GM12878 (cell line): ENCODE measurements around the gene GFRA4. TPM values are rescaled to one million over a fixed set of nuclear protein-coding genes. Genes with fewer than 3 reads are reported as not detected.

Experiments used
- ATAC-seq: fragments of 200-7000 bp; cut with Tn5 transposase; 3 replicates; pipeline ENCODE4 v1.9.1; 2020; ENCODE audit warnings: mild to moderate bottlenecking, moderate library complexity
- BruUV-seq: library from RNA; stranded (reverse); fragments of 400-500 nt; replicated peaks from 2 replicates; lab custom pipeline; 2021; lab: Mats Ljungman, UMichigan
- CTCF ChIA-PET: fragments of 300-600 bp; sonication (Branson Sonifier 250); formaldehyde crosslinking; extraction: SDS; loops from one replicate; lab custom pipeline; 2021; ENCODE audit warnings: inconsistent platforms; lab: Yijun Ruan, JAX
- POLR2A ChIA-PET: fragments of 350-600 bp; formaldehyde crosslinking; extraction: SDS; loops from one replicate; lab custom pipeline; 2021; ENCODE audit warnings: inconsistent platforms; lab: Charles Lee
- RAD21 ChIA-PET: fragments of 300-600 bp; sonication (Branson Sonifier 250); formaldehyde crosslinking; loops from one replicate; lab custom pipeline; 2023; ENCODE audit warnings: antibody characterized with exemption; ENCODE audit not compliant: unreplicated experiment; lab: Charles Lee
- SMC1A ChIA-PET: fragments of 300-600 bp; sonication (Branson Sonifier 250); formaldehyde crosslinking; loops from one replicate; lab custom pipeline; 2023; ENCODE audit not compliant: unreplicated experiment, uncharacterized antibody; lab: Charles Lee
- DNase-seq: peaks from one replicate; pipeline ENCODE4 v3.0.0-alpha.2; 2011; ENCODE audit warnings: low read depth, low spot score
- FAIRE-seq: peaks from 3 replicates; lab custom pipeline; 2011; peaks lifted over from hg19 to GRCh38; lab: Jason Lieb, UNC
- H2AFZ ChIP-seq: 2 replicates; pipeline ENCODE4 v1.6.0; 2011; ENCODE audit warnings: low read depth, low read length, control low read depth; ENCODE audit not compliant: control insufficient read depth
- H3K27ac ChIP-seq: 2 replicates; pipeline ENCODE4 v1.5.1; 2011; ENCODE audit warnings: control low read depth; ENCODE audit not compliant: control insufficient read depth, insufficient read depth
- H3K27me3 ChIP-seq, 2 experiments: replicated peaks in 1 of 2; 2 replicates each; pipeline versions ENCODE4 v1.6.0 to v1.6.1; 2011; ENCODE audit warnings: low read length in 1 of 2; ENCODE audit not compliant: control insufficient read depth in 2 of 2, insufficient read depth in 2 of 2
- H3K36me3 ChIP-seq, 2 experiments: 2 replicates each; pipeline ENCODE4 v1.5.1; 2011; ENCODE audit warnings: low read length in 1 of 2; ENCODE audit not compliant: control insufficient read depth in 2 of 2, insufficient read depth in 2 of 2
- H3K4me1 ChIP-seq: 2 replicates; pipeline ENCODE4 v1.6.1; 2011; ENCODE audit warnings: mild to moderate bottlenecking, low read length, moderate library complexity, mixed read lengths; ENCODE audit not compliant: control insufficient read depth, insufficient read depth
- H3K4me2 ChIP-seq: 2 replicates; pipeline ENCODE4 v1.6.0; 2011; ENCODE audit warnings: control low read depth; ENCODE audit not compliant: control insufficient read depth, insufficient read depth
- H3K4me3 ChIP-seq: fragments of 200-600 bp; sonication (generic); 2 replicates; pipeline ENCODE4 v1.5.1; 2016
- H3K79me2 ChIP-seq: 2 replicates; pipeline ENCODE4 v1.6.0; 2011; ENCODE audit warnings: low read length; ENCODE audit not compliant: control insufficient read depth, insufficient read depth
- H3K9ac ChIP-seq: 2 replicates; pipeline ENCODE4 v1.8.0; 2011; ENCODE audit warnings: low read length, control low read depth, mixed read lengths; ENCODE audit not compliant: control insufficient read depth, insufficient read depth
- H3K9me3 ChIP-seq: replicated peaks from 3 replicates; pipeline ENCODE4 v1.5.1; 2011; ENCODE audit warnings: mild to moderate bottlenecking, low read length; ENCODE audit not compliant: control insufficient read depth, insufficient read depth
- H4K20me1 ChIP-seq: 2 replicates; pipeline ENCODE4 v1.6.0; 2011; ENCODE audit not compliant: control insufficient read depth, insufficient read depth
- EGR1 ChIP-seq, 2 experiments: IDR thresholded peaks; 1 replicate in 1 of 2; 2 replicates in 1 of 2; pipeline ENCODE4 v1.6.1; 2011 to 2012; ENCODE audit warnings: low read depth in 2 of 2, low read length in 2 of 2, borderline replicate concordance in 1 of 2, mild to moderate bottlenecking in 1 of 2, moderate library complexity in 1 of 2
- ELK1 ChIP-seq: IDR thresholded peaks from 2 replicates; pipeline ENCODE4 v1.6.1; 2012; ENCODE audit warnings: low read depth, low read length, improper control_type of control experiment
- SMAD5 ChIP-seq: IDR thresholded peaks from 2 replicates; pipeline ENCODE4 v1.6.1; 2016; ENCODE audit warnings: antibody characterized with exemption, low read depth
- SRF ChIP-seq, 2 experiments: IDR thresholded peaks; 2 replicates each; pipeline ENCODE4 v1.6.1; 2011; ENCODE audit warnings: low read depth in 2 of 2, low read length in 2 of 2, mild to moderate bottlenecking in 1 of 2, moderate library complexity in 1 of 2
- WGBS: methylation state at CpG from one replicate; pipeline ENCODE4 v1.1.6; 2016; ENCODE audit warnings: low lambda C conversion rate; ENCODE audit not compliant: insufficient replicate concordance, insufficient coverage; ENCODE audit errors: missing lambda C conversion rate; 5-methylcytosine and 5-hydroxymethylcytosine counted together
- in situ Hi-C: fragments of 300-500 bp; cut with MboI; formaldehyde crosslinking; loops from 9 replicates; pipeline ENCODE4 v1.14.3; 2018; ENCODE audit warnings: mixed read lengths
- intact Hi-C: fragments of 100-400 bp; cut with micrococcal nuclease; formaldehyde crosslinking; loops from one replicate; pipeline ENCODE4 v1.14.2; 2022; ENCODE audit not compliant: unreplicated experiment
- polyA plus RNA-seq, 11 experiments: library from polyadenylated mRNA; depleted of rRNA in 4 of 11; unstranded in 6 of 11; stranded (reverse) in 5 of 11; fragments of >200 nt; fragmentation: Nextera tagmentation in 4 of 11; fragmentation: Illumina TruSeq in 1 of 11; extraction: Ambion mirVana in 4 of 11; extraction: Trizol in 1 of 11; gene quantifications; 1 replicate in 1 of 11; 2 replicates in 10 of 11; pipeline versions ENCODE4 v1.2.1 to v1.2.3, GENCODE V29; 2011 to 2016; ENCODE audit warnings: inconsistent platforms in 2 of 11, missing spikeins in 2 of 11, low read depth in 1 of 11
- total RNA-seq, 4 experiments: library from RNA; depleted of rRNA in 3 of 4; stranded (reverse); fragments of >200 nt in 3 of 4; fragmentation: Illumina TruSeq in 1 of 4; extraction: Trizol in 1 of 4; gene quantifications; 2 replicates each; pipeline versions ENCODE4 v1.2.1 to v1.2.3, GENCODE V29; 2013 to 2021
- TF ChIP-seq, protein P1 (sequence below): fragments of 450-650 bp; IDR thresholded peaks from 2 replicates; pipeline ENCODE4 v1.6.1; 2017; ENCODE audit warnings: mild to moderate bottlenecking, moderate library complexity
- TF ChIP-seq, protein P2 (sequence below): IDR thresholded peaks from 2 replicates; pipeline ENCODE4 v1.6.1; 2011; ENCODE audit warnings: low read depth, mild to moderate bottlenecking, low read length, moderate library complexity, borderline replicate concordance; ENCODE audit errors: extremely low read depth

The GFRA4 gene
- total and polyA plus RNA-seq, 10 of the 15 experiments (the other 5 are each of a cell fraction or from before 2014, with no cell fraction given) = 0.04 TPM; not detected in 9

GRCh38 chr20:3678198-3678597 is 15.0 kb upstream of the GFRA4 start:
- no peak overlapping the region for H3K4me3 ChIP-seq
- in situ Hi-C loops (no loop called here), intact Hi-C loops (loop anchor here (5.0 kb wide), 1 partner anchor 89 kb away; the partner anchor contains the start of gene ADISSP)
- WGBS = 0% methylated on average over 2 of the region's 2 CpGs
- H3K79me2 ChIP-seq = no peaks in the 10 kb centered on the region
- no peaks in the 10 kb centered on the region for H3K36me3 ChIP-seq
- no peak for ATAC-seq
- H3K9ac ChIP-seq = no peak overlapping the region
- H3K27ac ChIP-seq = no peak overlapping the region
- H2AFZ ChIP-seq = no peak overlapping the region
- peaks cover 3% of the 10 kb centered on the region in 2 experiments; a peak in 2 of 4 replicates for H3K27me3 ChIP-seq
- SMC1A ChIA-PET = interaction anchor here (0.5 to 1.8 kb wide), 3 partner anchors 33 to 176 kb away, joined by 3 to 8 read pairs (median 4); no protein-coding TSS in a partner anchor
- POLR2A ChIA-PET = interaction anchor here (0.8 kb wide), 1 partner anchor 29 kb away, joined by 3 read pairs; no protein-coding TSS in a partner anchor
- TF ChIP-seq SMAD5 = no peak
- TF ChIP-seq, protein P1, sequence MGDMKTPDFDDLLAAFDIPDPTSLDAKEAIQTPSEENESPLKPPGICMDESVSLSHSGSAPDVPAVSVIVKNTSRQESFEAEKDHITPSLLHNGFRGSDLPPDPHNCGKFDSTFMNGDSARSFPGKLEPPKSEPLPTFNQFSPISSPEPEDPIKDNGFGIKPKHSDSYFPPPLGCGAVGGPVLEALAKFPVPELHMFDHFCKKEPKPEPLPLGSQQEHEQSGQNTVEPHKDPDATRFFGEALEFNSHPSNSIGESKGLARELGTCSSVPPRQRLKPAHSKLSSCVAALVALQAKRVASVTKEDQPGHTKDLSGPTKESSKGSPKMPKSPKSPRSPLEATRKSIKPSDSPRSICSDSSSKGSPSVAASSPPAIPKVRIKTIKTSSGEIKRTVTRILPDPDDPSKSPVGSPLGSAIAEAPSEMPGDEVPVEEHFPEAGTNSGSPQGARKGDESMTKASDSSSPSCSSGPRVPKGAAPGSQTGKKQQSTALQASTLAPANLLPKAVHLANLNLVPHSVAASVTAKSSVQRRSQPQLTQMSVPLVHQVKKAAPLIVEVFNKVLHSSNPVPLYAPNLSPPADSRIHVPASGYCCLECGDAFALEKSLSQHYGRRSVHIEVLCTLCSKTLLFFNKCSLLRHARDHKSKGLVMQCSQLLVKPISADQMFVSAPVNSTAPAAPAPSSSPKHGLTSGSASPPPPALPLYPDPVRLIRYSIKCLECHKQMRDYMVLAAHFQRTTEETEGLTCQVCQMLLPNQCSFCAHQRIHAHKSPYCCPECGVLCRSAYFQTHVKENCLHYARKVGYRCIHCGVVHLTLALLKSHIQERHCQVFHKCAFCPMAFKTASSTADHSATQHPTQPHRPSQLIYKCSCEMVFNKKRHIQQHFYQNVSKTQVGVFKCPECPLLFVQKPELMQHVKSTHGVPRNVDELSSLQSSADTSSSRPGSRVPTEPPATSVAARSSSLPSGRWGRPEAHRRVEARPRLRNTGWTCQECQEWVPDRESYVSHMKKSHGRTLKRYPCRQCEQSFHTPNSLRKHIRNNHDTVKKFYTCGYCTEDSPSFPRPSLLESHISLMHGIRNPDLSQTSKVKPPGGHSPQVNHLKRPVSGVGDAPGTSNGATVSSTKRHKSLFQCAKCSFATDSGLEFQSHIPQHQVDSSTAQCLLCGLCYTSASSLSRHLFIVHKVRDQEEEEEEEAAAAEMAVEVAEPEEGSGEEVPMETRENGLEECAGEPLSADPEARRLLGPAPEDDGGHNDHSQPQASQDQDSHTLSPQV = no peak
- TF ChIP-seq, protein P2, sequence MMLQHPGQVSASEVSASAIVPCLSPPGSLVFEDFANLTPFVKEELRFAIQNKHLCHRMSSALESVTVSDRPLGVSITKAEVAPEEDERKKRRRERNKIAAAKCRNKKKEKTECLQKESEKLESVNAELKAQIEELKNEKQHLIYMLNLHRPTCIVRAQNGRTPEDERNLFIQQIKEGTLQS = no peak
- no peak for TF ChIP-seq ELK1
- TF ChIP-seq EGR1 (IDR thresholded peaks at IDR 0.05; ENCODE audit: borderline replicate concordance in 1 of 2, low read depth in 2 of 2, low read length in 2 of 2) = no peak
- no peak for TF ChIP-seq SRF (IDR thresholded peaks at IDR 0.05; ENCODE audit: low read depth in 2 of 2, low read length in 2 of 2)
- TF ChIP-seq, all 136 proteins: peak for 0
- BruUV-seq = no TSS peak
- Histone ChIP-seq H3K9me3 (no peaks in the 10 kb centered on the region), H3K4me2 (no peak overlapping the region), H4K20me1 (no peaks in the 10 kb centered on the region; the same call in 1 of the 2 replicates), H3K4me1 (no peaks in the 10 kb centered on the region; the same call in 1 of the 2 replicates)
- FAIRE-seq (no peak), DNase-seq (no peak)
- ChIA-PET CTCF (interaction anchor here (0.7 to 3.1 kb wide), 6 partner anchors 10 to 90 kb away, joined by 3 to 51 read pairs (median 12); partner anchors contain the start of genes ADISSP and SIGLEC1), RAD21 (interaction anchor here (0.6 kb wide), 1 partner anchor 393 kb away, joined by 3 read pairs; no protein-coding TSS in a partner anchor)
